Measurements from ENCODE around the gene MAJIN. TPM values are rescaled to one million over a fixed set of nuclear protein-coding genes. Genes with fewer than 3 reads are reported as not detected.

The MAJIN gene
- total RNA-seq, 1 donor, result not detected

DNA sequence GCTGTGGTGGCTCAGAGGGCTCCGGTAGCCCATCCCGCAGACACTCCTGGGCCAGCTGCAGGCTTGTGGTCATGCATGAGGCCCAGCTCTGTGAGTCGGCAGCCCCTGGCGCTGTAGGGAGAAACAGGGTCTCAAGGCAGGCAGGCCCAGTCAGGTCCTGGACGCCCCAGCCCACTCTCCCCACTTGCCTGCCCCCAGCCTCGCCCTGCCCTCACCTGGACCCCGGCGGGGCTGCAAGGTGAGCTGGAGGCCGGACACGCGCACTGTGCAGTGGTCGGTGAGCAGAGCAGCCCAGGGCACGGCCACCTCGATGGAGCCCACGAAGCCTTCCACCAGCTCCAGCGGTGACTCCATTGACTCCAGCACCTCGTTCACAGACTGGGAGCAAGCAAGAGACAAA lies 57.8 kb downstream of the MAJIN start:
- no peak for DNase-seq (ENCODE audit: low read depth)
- no peak overlapping the region for H3K4me3 ChIP-seq (ENCODE audit: low read depth, low read length)
- TF ChIP-seq, protein P1, sequence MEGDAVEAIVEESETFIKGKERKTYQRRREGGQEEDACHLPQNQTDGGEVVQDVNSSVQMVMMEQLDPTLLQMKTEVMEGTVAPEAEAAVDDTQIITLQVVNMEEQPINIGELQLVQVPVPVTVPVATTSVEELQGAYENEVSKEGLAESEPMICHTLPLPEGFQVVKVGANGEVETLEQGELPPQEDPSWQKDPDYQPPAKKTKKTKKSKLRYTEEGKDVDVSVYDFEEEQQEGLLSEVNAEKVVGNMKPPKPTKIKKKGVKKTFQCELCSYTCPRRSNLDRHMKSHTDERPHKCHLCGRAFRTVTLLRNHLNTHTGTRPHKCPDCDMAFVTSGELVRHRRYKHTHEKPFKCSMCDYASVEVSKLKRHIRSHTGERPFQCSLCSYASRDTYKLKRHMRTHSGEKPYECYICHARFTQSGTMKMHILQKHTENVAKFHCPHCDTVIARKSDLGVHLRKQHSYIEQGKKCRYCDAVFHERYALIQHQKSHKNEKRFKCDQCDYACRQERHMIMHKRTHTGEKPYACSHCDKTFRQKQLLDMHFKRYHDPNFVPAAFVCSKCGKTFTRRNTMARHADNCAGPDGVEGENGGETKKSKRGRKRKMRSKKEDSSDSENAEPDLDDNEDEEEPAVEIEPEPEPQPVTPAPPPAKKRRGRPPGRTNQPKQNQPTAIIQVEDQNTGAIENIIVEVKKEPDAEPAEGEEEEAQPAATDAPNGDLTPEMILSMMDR (IDR thresholded peaks at IDR 0.05; ENCODE audit: insufficient read depth, low read length), result no peak

DNA sequence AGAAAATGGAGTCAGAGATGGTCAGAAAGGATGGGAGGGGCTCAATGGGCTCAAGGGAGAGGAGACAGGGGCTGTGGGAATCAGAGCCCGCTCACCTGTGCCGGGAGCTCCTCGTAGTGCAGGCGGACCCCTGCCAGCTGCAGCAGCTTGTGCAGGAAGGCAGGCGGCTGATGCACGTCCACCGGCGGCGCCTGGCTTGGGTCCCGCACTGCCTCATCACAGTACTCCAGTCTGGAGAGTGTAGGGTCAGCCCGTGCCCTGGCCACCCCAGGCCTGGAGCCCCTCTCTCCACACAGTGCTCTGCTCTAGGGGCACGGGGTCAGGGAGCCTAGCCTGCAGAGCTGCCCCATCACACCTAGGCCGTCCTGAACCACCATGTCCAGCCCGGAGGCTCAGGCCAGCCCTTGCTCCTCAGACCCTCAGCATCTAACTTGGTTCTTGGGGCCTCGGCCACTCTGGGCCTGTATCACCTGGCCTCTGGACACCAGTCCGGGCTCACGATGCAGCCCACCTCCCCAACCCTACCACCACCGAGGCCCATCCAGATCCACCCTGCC lies 58.7 kb downstream of the MAJIN start:
- H3K4me3 ChIP-seq (ENCODE audit: low read depth, low read length), result no peak overlapping the region
- TF ChIP-seq, protein P1 (IDR thresholded peaks at IDR 0.05; ENCODE audit: insufficient read depth, low read length), result no peak
- DNase-seq (ENCODE audit: low read depth), result no peak

DNA sequence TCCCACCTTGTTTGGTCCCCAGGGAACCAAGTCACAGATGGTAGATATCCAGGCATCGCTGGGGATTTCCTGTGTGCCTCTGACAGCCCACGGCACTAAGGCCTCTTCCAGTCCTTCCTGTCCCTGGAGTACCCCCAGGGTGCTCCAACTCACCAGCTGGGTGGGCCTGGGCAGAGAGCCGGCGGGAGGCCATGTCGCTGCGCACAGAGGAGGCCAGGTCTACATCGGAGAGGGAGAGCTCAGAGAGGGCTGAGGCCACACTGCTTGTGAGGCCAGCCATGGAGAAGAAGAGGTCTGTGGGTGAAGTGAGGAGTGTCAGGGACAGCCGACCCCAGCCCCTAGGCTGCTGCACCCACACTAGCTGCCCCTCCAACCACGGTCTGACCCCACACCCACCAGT lies 60.2 kb downstream of the MAJIN start:
- no peak overlapping the region for H3K4me3 ChIP-seq (ENCODE audit: low read depth, low read length)
- TF ChIP-seq, protein P1 (IDR thresholded peaks at IDR 0.05; ENCODE audit: insufficient read depth, low read length), result no peak
- no peak for DNase-seq (ENCODE audit: low read depth)

DNA sequence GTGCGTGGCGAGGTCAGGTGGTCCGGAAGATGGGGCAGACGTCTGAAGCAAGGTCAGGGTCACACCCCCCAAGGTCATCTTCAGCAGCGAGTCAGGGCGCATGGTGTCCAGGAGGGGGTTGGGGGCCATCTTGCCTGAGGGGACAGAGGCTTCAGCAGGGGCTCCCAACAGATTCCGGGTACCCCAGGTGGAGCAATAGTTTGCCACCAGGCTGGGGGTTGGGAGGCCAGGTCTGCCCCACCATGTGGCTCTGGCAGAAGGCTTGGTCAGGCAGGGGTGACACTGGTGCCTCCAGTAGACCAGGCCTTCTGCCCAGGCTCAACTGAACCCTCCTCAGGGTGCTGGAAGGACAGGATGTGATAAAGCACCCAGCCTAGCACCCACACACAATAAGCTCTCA lies 60.8 kb downstream of the MAJIN start:
- TF ChIP-seq, protein P1 (IDR thresholded peaks at IDR 0.05; ENCODE audit: insufficient read depth, low read length), result no peak
- no peak for DNase-seq (ENCODE audit: low read depth)

DNA sequence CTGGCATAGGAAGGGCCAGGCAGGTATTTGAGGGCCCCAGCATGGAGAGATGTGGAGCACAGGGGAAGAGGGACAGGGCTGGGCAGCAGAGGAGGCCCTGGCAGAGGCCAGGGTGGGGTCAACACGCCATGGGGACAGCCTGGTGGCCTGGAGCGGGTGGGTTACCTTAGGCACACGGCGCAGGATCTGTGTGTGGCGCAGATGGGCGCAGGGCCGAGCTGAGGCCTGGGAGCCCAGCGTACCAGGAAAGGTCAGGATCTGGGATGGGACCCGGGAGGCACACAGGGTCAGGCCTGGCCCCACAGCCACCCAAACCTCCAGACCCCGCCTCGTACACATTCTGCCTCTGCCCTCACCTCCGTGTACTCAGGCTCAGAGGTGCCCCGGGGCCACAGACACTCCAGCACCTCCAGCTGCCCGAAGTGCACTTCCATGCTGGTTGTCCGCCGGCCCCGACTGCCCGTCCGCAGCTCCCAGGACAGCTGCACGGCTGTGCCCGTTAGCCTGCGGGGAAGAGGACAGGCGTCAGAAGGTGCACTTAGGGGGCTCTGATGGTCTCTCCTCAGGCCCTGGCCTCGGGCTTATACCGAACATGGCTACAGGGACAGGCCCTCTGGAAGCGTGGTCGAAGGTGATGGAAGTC lies 61.3 kb downstream of the MAJIN start:
- H3K4me3 ChIP-seq (ENCODE audit: low read depth, low read length), result no peak overlapping the region
- TF ChIP-seq, protein P1 (IDR thresholded peaks at IDR 0.05; ENCODE audit: insufficient read depth, low read length), result no peak
- no peak for DNase-seq (ENCODE audit: low read depth)

More for the DNA sequence above, 60.8 kb downstream of the MAJIN start:
- no peak overlapping the region for H3K4me3 ChIP-seq (ENCODE audit: low read depth, low read length)

DNA sequence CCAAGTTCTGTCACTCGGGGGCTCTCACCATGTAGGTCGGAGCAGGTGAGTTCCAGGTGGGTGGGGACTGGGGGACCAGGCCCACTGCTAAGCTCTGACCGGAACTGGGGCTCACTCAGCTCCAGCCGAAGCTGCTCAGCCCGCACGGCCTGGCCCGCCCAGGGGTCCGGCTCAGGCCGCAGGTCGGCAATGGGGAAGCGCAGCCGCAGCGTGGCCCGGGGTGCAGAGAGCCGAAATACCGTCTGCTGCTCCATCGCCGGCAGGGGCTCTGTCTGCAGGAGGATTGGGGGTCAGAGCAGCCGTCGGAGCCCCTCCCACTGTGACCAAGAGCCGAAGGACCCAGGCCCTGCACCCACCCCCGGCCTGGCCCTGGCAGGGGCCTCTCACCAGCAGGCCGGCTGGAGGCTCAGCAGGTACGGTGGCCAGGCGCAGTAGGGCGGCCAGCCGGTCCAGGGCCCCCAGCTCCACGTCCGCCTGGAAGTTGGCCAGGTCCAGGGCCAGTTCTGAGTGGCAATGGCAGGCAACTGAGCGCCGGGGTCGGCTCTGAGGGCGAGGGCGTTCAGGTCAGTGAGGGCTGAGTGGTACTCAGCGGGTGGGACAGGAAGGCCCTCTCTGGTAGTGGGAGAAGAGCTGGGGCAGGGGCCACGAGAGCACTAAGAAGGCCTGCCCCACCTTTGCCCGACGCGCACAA lies 62.1 kb downstream of the MAJIN start:
- H3K4me3 ChIP-seq (ENCODE audit: low read depth, low read length), result no peak overlapping the region
- no peak for DNase-seq (ENCODE audit: low read depth)
- TF ChIP-seq, protein P1 (IDR thresholded peaks at IDR 0.05; ENCODE audit: insufficient read depth, low read length), result no peak

All from fibroblast of the aortic adventitia (primary cell).